Stomach smooth muscle (tissue), 2 donors: Measurements from ENCODE around the gene SLMAP.

Experiments
- H3K27ac ChIP-seq: one replicate; pipeline ENCODE4 v1.7.0; 2013; ENCODE audit warnings: mild to moderate bottlenecking, low read length, inconsistent platforms
- H3K27me3 ChIP-seq, 2 donors: one replicate each; pipeline ENCODE4 v1.7.0; 2013; ENCODE audit warnings: low read length in 2 of 2; ENCODE audit not compliant: insufficient read depth in 2 of 2, control insufficient read depth in 1 of 2
- H3K36me3 ChIP-seq, 2 donors: one replicate each; pipeline ENCODE4 v1.7.0; 2013; ENCODE audit warnings: low read length in 2 of 2; ENCODE audit not compliant: control insufficient read depth in 2 of 2, insufficient read depth in 2 of 2
- H3K4me1 ChIP-seq: one replicate; pipeline ENCODE4 v1.7.0; 2013; ENCODE audit warnings: low read length; ENCODE audit not compliant: control insufficient read depth, insufficient read depth
- H3K4me3 ChIP-seq, 2 donors: one replicate each; pipeline ENCODE4 v1.7.0; 2013; ENCODE audit warnings: low read length in 2 of 2
- H3K9ac ChIP-seq, 2 donors: one replicate each; pipeline ENCODE4 v1.7.0; 2013; ENCODE audit warnings: low read length in 2 of 2, mild to moderate bottlenecking in 1 of 2
- H3K9me3 ChIP-seq, 2 donors: one replicate each; pipeline ENCODE4 v1.7.0; 2013; ENCODE audit warnings: low read length in 2 of 2; ENCODE audit not compliant: control insufficient read depth in 2 of 2
- donor health status: healthy.
- donor health status: Pancreatic carcinoma.

SLMAP gene

DNA sequence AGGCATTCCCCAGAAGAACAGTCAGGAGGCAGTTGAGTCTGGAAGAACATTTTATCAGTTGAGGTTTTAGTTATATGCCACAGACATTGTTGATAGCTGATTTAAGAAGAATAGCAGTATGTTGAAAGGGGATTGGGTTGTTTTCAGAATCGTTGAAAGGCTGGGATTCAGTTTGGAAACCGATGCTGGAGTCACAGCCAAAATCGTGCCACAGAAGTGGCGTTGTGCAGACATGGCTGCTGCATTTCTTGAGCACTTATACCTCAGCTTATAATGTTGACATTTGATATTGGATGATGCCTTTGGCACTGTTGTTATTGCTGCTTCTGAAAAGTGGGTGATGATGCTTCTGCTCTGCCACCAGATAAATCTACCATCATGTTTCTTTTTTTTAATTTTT lies 16.1 kb downstream of the SLMAP start:
- no peak overlapping the region for H3K27ac ChIP-seq
- H3K4me1 ChIP-seq = no peaks in the 10 kb centered on the region
- no peaks in the 10 kb centered on the region for H3K9me3 ChIP-seq

DNA sequence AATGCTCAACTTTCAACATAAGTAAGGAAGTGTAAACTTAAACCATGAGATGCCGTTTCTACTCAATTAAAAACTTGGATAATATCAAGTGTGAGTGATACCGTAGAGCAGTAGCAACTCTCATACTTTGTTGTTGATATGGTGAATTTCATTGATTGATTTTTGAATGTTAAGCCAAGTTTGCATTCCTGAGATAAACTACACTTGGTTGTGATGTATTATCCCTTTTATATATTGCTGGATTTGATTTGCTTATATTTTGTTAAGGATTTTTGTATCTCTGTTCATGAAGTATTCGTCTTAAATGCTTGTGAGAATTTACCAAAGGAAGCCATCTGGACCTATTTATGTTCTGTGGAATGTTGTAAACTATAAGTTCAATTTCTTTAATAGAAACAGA lies 21.7 kb downstream of the SLMAP start:
- Histone ChIP-seq H3K36me3 (no peaks in the 10 kb centered on the region), H3K4me1 (peaks cover 1% of the 10 kb centered on the region), H3K27ac (no peak overlapping the region), H3K9ac (no peak overlapping the region), H3K27me3 (no peaks in the 10 kb centered on the region), H3K9me3 (no peaks in the 10 kb centered on the region), H3K4me3 (no peak overlapping the region)

More for the DNA sequence above, 16.1 kb downstream of the SLMAP start:
- Histone ChIP-seq H3K9ac (no peak overlapping the region), H3K36me3 (no peaks in the 10 kb centered on the region), H3K27me3 (no peaks in the 10 kb centered on the region), H3K4me3 (no peak overlapping the region)

DNA sequence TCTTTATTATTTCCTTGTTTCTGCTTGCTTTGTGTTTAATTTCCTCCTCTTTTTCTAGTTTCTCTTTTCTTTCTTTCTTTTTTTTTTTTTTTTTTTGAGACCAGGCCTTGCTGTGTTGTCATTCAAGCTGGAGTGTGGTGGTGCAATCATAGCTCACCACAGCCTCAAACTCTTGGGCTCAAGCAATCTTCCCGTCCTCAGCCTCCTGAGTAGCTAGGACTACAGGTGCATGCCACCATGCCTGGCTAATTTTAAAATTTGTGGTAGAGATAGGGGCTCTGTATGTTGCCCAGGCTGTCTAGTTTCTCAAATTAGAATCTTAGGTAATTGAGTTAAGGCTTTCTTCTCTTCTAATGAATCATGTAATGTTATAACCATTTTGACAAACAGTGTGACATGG lies 22.4 kb downstream of the SLMAP start:
- Histone ChIP-seq H3K36me3 (no peaks in the 10 kb centered on the region), H3K9ac (no peak overlapping the region), H3K4me3 (no peak overlapping the region), H3K4me1 (peaks cover 2% of the 10 kb centered on the region), H3K27me3 (no peaks in the 10 kb centered on the region), H3K9me3 (no peaks in the 10 kb centered on the region), H3K27ac (no peak overlapping the region)

DNA sequence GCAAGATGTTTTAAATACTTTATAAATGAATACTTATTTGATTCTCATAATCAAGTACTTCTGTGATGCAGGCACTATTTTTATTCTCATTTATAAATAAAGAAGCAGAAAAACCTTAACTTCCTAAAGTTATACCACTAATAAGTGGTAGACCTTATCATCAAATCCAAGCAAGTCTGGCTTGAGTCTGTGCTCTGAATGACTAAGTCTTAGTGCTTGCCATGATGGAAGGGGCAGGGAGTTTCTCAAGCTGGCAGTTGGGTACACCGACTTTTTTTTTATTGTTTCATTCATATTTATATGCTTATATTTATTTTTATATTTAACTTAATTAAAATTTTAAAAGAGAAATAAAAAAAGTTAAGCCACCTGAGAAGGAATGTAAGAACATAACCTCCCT lies 23.6 kb downstream of the SLMAP start:
- Histone ChIP-seq H3K36me3 (no peaks in the 10 kb centered on the region), H3K27me3 (no peaks in the 10 kb centered on the region), H3K9me3 (no peaks in the 10 kb centered on the region), H3K4me1 (peaks cover 5% of the 10 kb centered on the region), H3K4me3 (no peak overlapping the region), H3K27ac (no peak overlapping the region), H3K9ac (no peak overlapping the region)

DNA sequence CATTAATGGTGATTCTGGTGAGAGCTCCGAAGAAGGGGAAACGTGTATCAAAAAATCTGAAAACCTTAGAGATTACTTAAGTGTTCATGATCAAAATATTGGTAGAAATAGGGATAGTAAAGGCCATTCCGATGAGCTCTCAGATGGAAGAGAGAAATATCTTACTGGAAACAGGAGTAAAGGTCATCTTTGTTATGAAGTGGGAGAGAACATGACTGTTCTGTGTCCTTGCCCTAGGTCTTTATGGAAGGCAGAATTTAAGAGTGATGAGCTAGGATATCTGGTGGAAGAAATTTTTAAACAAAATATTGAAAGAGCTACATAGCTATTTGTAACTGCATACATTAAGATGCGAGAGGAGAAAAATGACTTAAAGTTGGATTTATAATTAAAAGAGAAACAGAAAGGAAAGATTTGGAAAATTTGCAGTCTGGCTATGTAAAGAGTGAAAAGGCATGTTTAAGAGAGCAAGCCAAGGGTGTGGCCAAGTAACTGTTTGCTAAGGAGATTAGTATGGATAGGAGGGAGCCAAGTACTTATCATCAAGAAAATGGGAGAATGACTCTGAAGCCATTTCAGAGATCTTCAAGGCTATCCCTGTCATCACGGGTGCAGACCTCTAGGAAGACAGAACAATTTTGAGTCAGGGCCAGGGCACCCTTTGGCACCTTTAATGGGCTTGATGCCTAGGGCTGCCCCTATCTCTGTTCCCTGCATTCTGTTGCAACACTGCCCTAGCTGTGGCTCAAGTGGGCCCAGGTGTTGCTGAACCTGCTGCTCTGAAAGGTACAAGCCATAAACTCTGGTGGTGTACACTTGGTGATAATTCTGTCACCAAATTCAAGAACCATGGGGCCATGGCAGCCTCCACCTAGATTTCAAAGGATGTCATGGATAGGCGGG lies 27.3 kb downstream of the SLMAP start:
- H3K27me3 ChIP-seq = no peaks in the 10 kb centered on the region
- H3K36me3 ChIP-seq = no peaks in the 10 kb centered on the region
- no peak overlapping the region for H3K9ac ChIP-seq
- H3K4me1 ChIP-seq = peaks cover 5% of the 10 kb centered on the region
- no peak overlapping the region for H3K27ac ChIP-seq
- H3K9me3 ChIP-seq = no peaks in the 10 kb centered on the region
- H3K4me3 ChIP-seq = no peak overlapping the region

DNA sequence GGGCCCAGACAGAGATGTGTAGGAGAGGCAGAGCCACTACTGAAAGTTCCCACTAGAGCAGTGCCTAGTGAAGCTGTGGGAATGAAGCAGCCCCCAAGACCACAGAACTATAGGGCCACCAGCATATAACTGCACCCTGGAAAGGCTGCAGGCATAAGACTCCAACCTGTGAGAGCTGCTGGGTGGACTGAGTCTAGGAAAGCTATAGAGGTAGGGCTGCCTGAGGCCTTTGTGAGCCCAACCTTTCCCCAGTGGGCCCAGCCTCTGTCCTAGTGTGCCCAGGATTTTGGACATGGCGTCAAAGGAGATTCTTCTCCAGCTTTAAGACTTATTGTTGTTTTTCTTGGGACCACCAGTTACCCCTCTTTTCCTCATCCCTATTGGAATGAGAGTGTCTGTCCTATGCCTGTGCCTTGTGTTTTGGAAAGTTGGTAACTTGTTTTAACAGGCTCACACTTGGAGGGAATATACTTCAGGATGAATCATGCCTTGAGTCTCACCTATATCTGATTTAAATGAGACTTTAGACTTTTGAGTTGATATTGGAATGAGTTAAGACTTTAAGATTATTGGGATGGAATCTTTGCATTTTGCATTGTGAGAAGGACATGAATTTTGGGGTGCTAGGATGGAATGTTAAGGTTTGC lies 28.1 kb downstream of the SLMAP start:
- H3K27me3 ChIP-seq = no peaks in the 10 kb centered on the region
- H3K4me1 ChIP-seq = peaks cover 5% of the 10 kb centered on the region
- no peak overlapping the region for H3K4me3 ChIP-seq
- H3K27ac ChIP-seq = no peak overlapping the region
- H3K9me3 ChIP-seq = no peaks in the 10 kb centered on the region
- no peaks in the 10 kb centered on the region for H3K36me3 ChIP-seq
- no peak overlapping the region for H3K9ac ChIP-seq

DNA sequence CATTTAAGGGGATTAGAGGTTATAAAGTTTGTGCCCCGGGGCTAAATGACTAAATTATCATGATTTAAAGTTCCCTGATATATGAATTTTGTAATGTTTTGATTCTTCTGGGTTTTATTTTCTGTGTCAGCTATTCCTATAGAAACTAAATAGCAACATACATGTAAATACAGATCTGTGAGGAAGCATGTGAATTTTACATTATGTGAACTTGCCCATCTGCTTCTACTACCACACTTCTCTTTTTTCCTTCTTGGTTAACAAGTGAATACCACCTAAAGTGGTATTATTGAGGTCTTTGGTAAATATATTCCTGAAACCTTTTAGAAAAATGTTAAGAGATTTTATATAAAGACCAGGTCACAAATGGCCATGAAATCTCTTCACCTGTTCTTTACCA lies 29.3 kb downstream of the SLMAP start:
- Histone ChIP-seq H3K4me3 (no peak overlapping the region), H3K27me3 (no peaks in the 10 kb centered on the region), H3K4me1 (peaks cover 5% of the 10 kb centered on the region)

DNA sequence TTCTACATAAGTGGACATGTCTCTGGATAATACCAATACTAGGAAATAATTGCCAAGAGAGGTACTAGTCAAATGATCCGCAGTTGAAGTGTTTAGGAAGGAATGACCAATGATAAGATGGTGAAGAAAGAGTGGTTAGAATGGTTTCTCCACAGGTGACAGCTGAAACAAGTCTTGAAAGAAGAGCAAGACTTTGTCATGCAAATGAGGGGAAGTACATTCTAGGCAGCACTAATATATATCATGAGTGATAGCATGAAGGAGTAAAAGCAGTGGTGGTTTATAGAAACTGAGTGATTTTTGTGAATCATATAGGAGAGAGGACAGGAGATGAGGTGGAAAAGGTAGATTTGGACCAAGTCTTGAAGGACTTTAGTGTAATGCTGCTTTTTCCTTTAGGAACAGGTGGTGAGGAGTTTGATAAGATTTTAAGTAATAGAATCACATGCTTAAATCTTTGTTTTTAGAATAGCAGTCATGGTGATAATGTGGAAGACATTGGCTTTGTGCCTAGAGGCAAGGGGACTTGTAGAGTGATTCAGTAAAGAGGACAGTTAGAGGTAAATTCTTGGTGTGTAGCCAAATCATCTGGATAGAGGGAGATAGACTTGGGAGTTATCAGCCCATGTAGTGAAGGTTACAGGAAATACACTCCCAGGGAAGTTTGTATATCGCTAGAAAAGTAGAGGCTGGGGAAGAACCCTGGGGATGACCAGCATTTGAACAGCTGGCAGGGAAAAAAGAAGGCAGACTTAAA lies 31.9 kb downstream of the SLMAP start:
- no peak overlapping the region for H3K27ac ChIP-seq
- H3K4me1 ChIP-seq = peaks cover 3% of the 10 kb centered on the region
- H3K36me3 ChIP-seq = no peaks in the 10 kb centered on the region

More for the DNA sequence above, 29.3 kb downstream of the SLMAP start:
- no peaks in the 10 kb centered on the region for H3K36me3 ChIP-seq
- H3K9ac ChIP-seq = no peak overlapping the region
- H3K9me3 ChIP-seq = no peaks in the 10 kb centered on the region
- H3K27ac ChIP-seq = no peak overlapping the region

DNA sequence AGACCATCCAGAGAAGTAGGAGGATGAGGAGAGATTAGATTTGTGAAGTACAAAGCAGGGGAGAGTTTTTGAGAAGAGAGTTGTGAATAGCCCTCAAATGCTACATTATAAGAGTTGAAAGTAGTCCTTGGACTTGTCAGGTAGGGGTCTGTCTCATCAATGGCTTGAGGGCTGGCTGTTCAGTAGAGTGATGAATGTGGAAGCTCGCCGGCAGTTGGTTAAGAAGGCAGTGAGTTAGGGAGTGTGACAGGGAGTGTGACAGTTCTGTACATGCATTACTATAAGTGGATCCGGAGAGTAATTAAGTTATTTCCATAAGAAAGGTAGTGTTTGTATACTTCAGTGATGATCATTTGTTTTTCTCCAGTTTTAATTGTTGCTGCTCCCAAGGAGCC lies 32.5 kb downstream of the SLMAP start:
- Histone ChIP-seq H3K9me3 (no peaks in the 10 kb centered on the region), H3K27me3 (no peaks in the 10 kb centered on the region), H3K4me1 (peaks cover 3% of the 10 kb centered on the region), H3K4me3 (no peak overlapping the region), H3K36me3 (no peaks in the 10 kb centered on the region), H3K27ac (no peak overlapping the region), H3K9ac (no peak overlapping the region)

More for the DNA sequence above, 31.9 kb downstream of the SLMAP start:
- H3K9ac ChIP-seq = no peak overlapping the region
- no peaks in the 10 kb centered on the region for H3K27me3 ChIP-seq
- no peak overlapping the region for H3K4me3 ChIP-seq
- H3K9me3 ChIP-seq = no peaks in the 10 kb centered on the region

DNA sequence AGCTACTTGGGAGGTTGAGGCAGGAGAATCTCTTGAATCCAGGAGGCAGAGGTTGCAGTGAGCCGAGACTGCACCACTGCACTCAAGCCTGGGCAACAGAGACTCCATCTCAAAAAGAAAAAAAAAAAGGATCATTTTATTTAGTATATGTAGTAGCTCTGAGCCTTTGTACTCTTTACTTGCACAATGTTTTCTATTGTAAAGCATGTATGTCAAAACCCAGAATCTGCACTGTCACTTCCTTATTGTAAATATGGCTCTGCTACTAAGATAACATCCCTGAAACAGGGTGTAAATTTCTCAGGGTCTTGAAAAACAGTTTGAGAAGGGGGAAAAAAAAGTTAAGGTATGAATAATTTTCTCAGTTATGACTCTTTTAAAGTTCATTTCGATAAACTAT lies 35.1 kb downstream of the SLMAP start:
- no peak overlapping the region for H3K9ac ChIP-seq
- H3K4me1 ChIP-seq = no peaks in the 10 kb centered on the region
- no peak overlapping the region for H3K4me3 ChIP-seq
- H3K9me3 ChIP-seq = no peaks in the 10 kb centered on the region
- no peak overlapping the region for H3K27ac ChIP-seq
- no peaks in the 10 kb centered on the region for H3K36me3 ChIP-seq
- H3K27me3 ChIP-seq = no peaks in the 10 kb centered on the region
